ENCODE data around the gene HS6ST2. TPM values are rescaled to one million over a fixed set of nuclear protein-coding genes. Genes with fewer than 3 reads are reported as not detected.

Gene HS6ST2
- total RNA-seq, 4 donors from 2014 or later = under 0.01 to 0.66 (median 0.46) TPM

DNA sequence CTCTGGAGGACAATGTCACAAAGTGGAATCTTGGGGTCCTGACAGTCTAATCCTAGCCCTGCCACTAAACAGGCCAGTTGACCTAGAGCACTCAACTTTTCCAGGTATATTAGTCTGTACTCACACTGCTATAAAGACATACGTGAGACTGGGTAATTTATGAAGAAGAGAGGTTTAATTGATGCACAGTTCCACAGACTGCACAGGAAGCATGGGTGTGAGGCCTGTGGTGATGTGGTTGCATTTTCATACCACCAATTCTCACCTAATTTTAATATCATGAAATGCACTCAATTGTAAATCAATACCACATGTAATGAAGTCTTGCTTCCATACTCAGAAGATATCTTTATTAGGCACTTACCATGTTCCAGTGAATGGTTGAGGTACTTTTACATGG, 192.0 kb downstream of the HS6ST2 start:
- Histone ChIP-seq H3K4me3 (no peak overlapping the region), H3K4me1 (no peaks in the 10 kb centered on the region), H3K27me3 (peaks cover 0 to 13% of the 10 kb centered on the region in 2 donors), H3K36me3 (no peaks in the 10 kb centered on the region), H3K27ac (no peak overlapping the region), H3K9me3 (no peaks in the 10 kb centered on the region)
- no peak for DNase-seq (ENCODE audit: low spot score in 2 of 2)
- 70 to 89% methylated on average over 1 of the region's 1 CpG for WGBS, 2 donors
- no peak for TF ChIP-seq POLR2A (IDR thresholded peaks at IDR 0.05)
- TF ChIP-seq EP300 (IDR thresholded peaks at IDR 0.05) = no peak

DNA sequence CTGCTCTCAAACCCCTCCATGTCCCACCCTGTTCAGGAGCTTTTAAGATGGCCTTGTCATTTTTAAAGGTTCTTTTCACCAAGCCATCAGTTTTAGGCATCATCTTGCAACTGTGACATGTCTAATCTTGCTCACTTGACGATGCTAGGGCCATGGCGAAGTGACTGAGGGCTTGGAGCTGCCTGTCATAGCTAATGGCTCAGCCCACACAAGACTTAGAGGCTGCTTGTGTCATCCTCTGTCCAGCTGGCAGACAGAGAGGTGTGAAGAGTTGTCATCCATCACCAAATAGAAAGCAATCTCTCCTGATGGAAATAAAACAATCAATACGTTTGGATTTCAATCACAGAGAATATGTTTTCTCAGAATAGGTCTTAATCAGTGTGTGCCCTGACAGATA, 194.9 kb downstream of the HS6ST2 start:
- 64 to 81% methylated on average over 3 of the region's 3 CpGs for WGBS, 2 donors

DNA sequence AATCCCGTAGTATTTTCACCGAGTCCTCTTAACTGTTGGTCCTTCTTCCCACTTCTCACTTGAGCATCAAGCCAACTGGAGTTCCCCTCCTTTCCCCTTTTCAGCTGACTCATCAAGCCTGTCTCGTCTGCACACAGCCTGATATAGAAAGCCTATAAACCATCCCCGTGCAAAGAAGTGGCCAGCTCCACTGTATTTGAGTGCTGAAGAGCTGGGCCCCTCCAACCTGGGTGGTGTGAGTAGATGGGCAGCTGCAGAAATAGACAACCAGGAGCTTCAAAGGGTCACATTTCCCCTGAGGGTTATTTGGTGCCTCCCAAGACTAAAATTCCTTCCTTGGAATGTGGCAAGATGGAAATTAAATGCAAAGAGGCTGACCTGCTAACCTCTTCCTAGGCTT, 199.7 kb downstream of the HS6ST2 start:
- 21 to 40% methylated on average over 4 of the region's 4 CpGs for WGBS, 2 donors
- no peaks in the 10 kb centered on the region for H3K36me3 ChIP-seq
- no peaks in the 10 kb centered on the region for H3K4me1 ChIP-seq
- H3K9me3 ChIP-seq = no peaks in the 10 kb centered on the region
- TF ChIP-seq, protein P1, sequence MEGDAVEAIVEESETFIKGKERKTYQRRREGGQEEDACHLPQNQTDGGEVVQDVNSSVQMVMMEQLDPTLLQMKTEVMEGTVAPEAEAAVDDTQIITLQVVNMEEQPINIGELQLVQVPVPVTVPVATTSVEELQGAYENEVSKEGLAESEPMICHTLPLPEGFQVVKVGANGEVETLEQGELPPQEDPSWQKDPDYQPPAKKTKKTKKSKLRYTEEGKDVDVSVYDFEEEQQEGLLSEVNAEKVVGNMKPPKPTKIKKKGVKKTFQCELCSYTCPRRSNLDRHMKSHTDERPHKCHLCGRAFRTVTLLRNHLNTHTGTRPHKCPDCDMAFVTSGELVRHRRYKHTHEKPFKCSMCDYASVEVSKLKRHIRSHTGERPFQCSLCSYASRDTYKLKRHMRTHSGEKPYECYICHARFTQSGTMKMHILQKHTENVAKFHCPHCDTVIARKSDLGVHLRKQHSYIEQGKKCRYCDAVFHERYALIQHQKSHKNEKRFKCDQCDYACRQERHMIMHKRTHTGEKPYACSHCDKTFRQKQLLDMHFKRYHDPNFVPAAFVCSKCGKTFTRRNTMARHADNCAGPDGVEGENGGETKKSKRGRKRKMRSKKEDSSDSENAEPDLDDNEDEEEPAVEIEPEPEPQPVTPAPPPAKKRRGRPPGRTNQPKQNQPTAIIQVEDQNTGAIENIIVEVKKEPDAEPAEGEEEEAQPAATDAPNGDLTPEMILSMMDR (IDR thresholded peaks at IDR 0.05) = no peak
- no peak for TF ChIP-seq EP300 (IDR thresholded peaks at IDR 0.05)
- TF ChIP-seq POLR2A (IDR thresholded peaks at IDR 0.05) = no peak
- H3K4me3 ChIP-seq = no peak overlapping the region
- no peak overlapping the region for H3K27ac ChIP-seq
- peaks cover 0 to 34% of the 10 kb centered on the region in 2 donors for H3K27me3 ChIP-seq
- no peak for DNase-seq (ENCODE audit: low spot score in 2 of 2)

More for the DNA sequence above, 194.9 kb downstream of the HS6ST2 start:
- Histone ChIP-seq H3K27ac (no peak overlapping the region), H3K4me1 (no peaks in the 10 kb centered on the region), H3K36me3 (no peaks in the 10 kb centered on the region), H3K4me3 (no peak overlapping the region), H3K27me3 (peaks cover 0 to 34% of the 10 kb centered on the region in 2 donors), H3K9me3 (no peaks in the 10 kb centered on the region)
- TF ChIP-seq POLR2A (IDR thresholded peaks at IDR 0.05) = no peak
- no peak for TF ChIP-seq EP300 (IDR thresholded peaks at IDR 0.05)
- TF ChIP-seq, protein P1 (IDR thresholded peaks at IDR 0.05) = no peak
- no peak for DNase-seq (ENCODE audit: low spot score in 2 of 2)

DNA sequence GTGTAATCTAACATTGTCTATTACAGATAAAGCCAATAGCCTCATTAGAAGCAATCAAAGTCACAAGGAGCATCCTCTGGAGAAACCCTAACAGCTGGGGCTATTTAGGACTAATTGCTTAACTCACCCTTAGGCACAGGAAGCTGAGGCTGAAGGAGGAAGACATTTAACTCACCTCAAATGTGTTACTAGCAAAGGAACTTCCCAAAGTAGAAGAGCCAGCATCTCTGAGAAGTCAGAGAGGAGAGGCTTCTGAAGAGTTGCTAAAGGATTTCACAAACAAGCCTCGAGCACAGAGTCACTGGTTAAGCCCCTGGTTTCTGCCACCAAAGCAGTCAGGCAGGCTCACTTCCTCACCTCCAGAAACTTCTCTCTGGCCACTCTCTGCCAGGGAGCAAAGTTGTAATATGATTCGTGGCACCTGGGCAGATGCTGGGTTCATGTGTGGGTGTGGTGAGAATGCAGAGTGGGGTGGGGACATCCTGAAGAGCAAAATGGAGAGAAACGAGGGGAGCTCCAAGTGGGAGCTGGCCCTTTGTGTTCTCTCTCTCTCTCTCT, 201.3 kb downstream of the HS6ST2 start:
- WGBS, 2 donors = 36 to 76% methylated on average over 3 of the region's 3 CpGs
- no peaks in the 10 kb centered on the region for H3K9me3 ChIP-seq
- no peak for DNase-seq (ENCODE audit: low spot score in 2 of 2)
- TF ChIP-seq, protein P1 (IDR thresholded peaks at IDR 0.05) = no peak
- TF ChIP-seq EP300 (IDR thresholded peaks at IDR 0.05) (no peak), POLR2A (IDR thresholded peaks at IDR 0.05) (no peak)
- peaks cover 0 to 30% of the 10 kb centered on the region in 2 donors for H3K27me3 ChIP-seq
- no peaks in the 10 kb centered on the region for H3K36me3 ChIP-seq
- no peak overlapping the region for H3K4me3 ChIP-seq
- H3K4me1 ChIP-seq = no peaks in the 10 kb centered on the region
- no peak overlapping the region for H3K27ac ChIP-seq

DNA sequence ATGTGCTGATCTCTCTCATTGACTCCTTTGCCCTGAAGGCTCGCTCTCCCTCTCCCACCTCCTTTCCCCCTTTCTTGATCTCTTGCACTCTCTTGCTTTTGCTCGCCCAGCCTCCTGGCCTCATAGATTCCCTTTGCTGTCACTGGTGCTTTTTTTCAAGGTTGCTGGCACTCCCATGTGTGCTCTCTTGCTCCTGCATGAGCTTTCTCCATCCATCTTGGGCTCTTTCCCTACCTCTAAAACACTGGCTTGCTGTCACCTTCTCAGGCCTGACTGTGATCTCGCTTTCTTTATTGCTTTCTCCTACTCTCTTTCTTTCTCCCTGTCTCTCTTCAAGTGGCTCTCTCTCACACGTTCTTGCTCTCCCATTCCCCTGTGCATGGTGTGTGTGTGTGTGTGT, 202.0 kb downstream of the HS6ST2 start:
- no peak for TF ChIP-seq EP300 (IDR thresholded peaks at IDR 0.05)
- TF ChIP-seq, protein P1 (IDR thresholded peaks at IDR 0.05) = no peak
- TF ChIP-seq POLR2A (IDR thresholded peaks at IDR 0.05) = no peak
- H3K4me3 ChIP-seq = no peak overlapping the region
- 68 to 77% methylated on average over 4 of the region's 4 CpGs for WGBS, 2 donors
- H3K9me3 ChIP-seq = no peaks in the 10 kb centered on the region
- no peaks in the 10 kb centered on the region for H3K4me1 ChIP-seq
- DNase-seq (ENCODE audit: low spot score in 2 of 2) = no peak
- no peaks in the 10 kb centered on the region for H3K36me3 ChIP-seq
- no peak overlapping the region for H3K27ac ChIP-seq
- H3K27me3 ChIP-seq = peaks cover 0 to 28% of the 10 kb centered on the region in 2 donors

Data from tibial nerve (tissue), 4 donors.